Measurements from ENCODE around the gene CDH4.

- no peak for TF ChIP-seq TEAD1 (CRISPR knock-in tag; IDR thresholded peaks at IDR 0.05)
- TF ChIP-seq ATF3 (CRISPR knock-in tag; conservative IDR thresholded peaks at IDR 0.05) = no peak
- no peak for TF ChIP-seq CTCF (IDR thresholded peaks at IDR 0.05)
- TF ChIP-seq NFYB (CRISPR knock-in tag; conservative IDR thresholded peaks at IDR 0.05; ENCODE audit: low read depth) = no peak
- TF ChIP-seq NR1H2 (CRISPR knock-in tag; IDR thresholded peaks at IDR 0.05) = no peak
- no peak for TF ChIP-seq MXD4 (CRISPR knock-in tag; IDR thresholded peaks at IDR 0.05; ENCODE audit: borderline replicate concordance)
- TF ChIP-seq NR2C2 (CRISPR knock-in tag; IDR thresholded peaks at IDR 0.05) = no peak
- TF ChIP-seq ELF4 (CRISPR knock-in tag; IDR thresholded peaks at IDR 0.05; ENCODE audit: low read depth) = no peak
- TF ChIP-seq SMAD4 (CRISPR knock-in tag; IDR thresholded peaks at IDR 0.05) = no peak
- no peak for TF ChIP-seq ZBTB21 (CRISPR knock-in tag; IDR thresholded peaks at IDR 0.05; ENCODE audit: borderline replicate concordance)
- TF ChIP-seq ATF2 (CRISPR knock-in tag; IDR thresholded peaks at IDR 0.05; ENCODE audit: borderline replicate concordance, low read depth) = no peak
- TF ChIP-seq FOXP1 (CRISPR knock-in tag; IDR thresholded peaks at IDR 0.05; ENCODE audit: borderline replicate concordance) = no peak
- TF ChIP-seq E2F1 (CRISPR knock-in tag; IDR thresholded peaks at IDR 0.05) = no peak
Observed at GRCh38 chr20:61408951-61409740, 157.1 kb downstream of the CDH4 start.
